Mesothelial cell of epicardium (in vitro differentiated cells): ENCODE measurements around the gene LRP6. TPM values are rescaled to one million over a fixed set of nuclear protein-coding genes. Genes with fewer than 3 reads are reported as not detected.

ENCODE experiments used
- DNase-seq, 2 experiments: peaks; one replicate each; pipeline ENCODE4 v3.0.0; 2021; ENCODE audit warnings: low spot score in 2 of 2; ENCODE audit not compliant: unreplicated experiment in 2 of 2
- H3K27ac Mint-ChIP-seq: 2 replicates; pipeline ENCODE4 v1.8.0; 2021; ENCODE audit warnings: mixed read lengths
- H3K27me3 Mint-ChIP-seq: 2 replicates; pipeline ENCODE4 v1.8.0; 2021; ENCODE audit warnings: low read depth, mixed read lengths
- H3K36me3 Mint-ChIP-seq: 2 replicates; pipeline ENCODE4 v1.8.0; 2021; ENCODE audit warnings: mixed read lengths
- H3K4me1 Mint-ChIP-seq: 2 replicates; pipeline ENCODE4 v1.8.0; 2021; ENCODE audit warnings: mixed read lengths
- H3K4me3 Mint-ChIP-seq: 2 replicates; pipeline ENCODE4 v1.8.0; 2021; ENCODE audit warnings: mild to moderate bottlenecking, moderate library complexity, mixed read lengths
- H3K9me3 Mint-ChIP-seq: 2 replicates; pipeline ENCODE4 v1.8.0; 2021; ENCODE audit warnings: mixed read lengths
- total RNA-seq: library from RNA; stranded (reverse); gene quantifications from 3 replicates; pipeline ENCODE4 v1.2.1, GENCODE V29; 2021
- TF ChIP-seq, protein P1 (sequence below): fragments of 200-600 bp; sonication (generic); IDR thresholded peaks from one replicate; pipeline ENCODE4 v1.5.0; 2021; ENCODE audit warnings: antibody characterized with exemption; ENCODE audit not compliant: unreplicated experiment

The LRP6 gene
- total RNA-seq, 1 donor from 2014 or later = 72.9 TPM

DNA sequence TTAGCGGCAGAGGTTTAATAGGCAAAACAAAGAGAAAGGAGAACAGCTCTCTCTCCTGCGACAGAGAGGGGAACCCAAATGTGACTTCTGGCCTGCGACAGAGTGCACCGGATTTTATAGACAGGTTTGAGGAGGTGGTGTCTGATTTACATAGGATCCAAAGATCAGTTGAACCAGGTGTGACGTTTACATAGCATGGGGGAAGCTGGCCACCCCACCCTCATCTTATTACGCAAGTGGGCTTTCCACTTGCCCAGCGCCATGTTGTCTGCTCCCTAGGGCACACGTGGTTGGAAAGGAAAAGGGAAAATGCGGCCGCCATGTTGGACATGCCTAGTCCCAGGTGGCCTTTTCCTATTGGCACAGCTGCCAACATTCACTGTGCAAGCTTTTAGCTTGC is 178.7 kb downstream of the LRP6 start:
- no peaks in the 10 kb centered on the region for H3K9me3 Mint-ChIP-seq
- H3K27ac Mint-ChIP-seq = no peak overlapping the region
- no peak for DNase-seq
- peaks cover 11% of the 10 kb centered on the region for H3K4me1 Mint-ChIP-seq
- TF ChIP-seq, protein P1, sequence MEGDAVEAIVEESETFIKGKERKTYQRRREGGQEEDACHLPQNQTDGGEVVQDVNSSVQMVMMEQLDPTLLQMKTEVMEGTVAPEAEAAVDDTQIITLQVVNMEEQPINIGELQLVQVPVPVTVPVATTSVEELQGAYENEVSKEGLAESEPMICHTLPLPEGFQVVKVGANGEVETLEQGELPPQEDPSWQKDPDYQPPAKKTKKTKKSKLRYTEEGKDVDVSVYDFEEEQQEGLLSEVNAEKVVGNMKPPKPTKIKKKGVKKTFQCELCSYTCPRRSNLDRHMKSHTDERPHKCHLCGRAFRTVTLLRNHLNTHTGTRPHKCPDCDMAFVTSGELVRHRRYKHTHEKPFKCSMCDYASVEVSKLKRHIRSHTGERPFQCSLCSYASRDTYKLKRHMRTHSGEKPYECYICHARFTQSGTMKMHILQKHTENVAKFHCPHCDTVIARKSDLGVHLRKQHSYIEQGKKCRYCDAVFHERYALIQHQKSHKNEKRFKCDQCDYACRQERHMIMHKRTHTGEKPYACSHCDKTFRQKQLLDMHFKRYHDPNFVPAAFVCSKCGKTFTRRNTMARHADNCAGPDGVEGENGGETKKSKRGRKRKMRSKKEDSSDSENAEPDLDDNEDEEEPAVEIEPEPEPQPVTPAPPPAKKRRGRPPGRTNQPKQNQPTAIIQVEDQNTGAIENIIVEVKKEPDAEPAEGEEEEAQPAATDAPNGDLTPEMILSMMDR = no peak
- no peak overlapping the region for H3K4me3 Mint-ChIP-seq
- H3K36me3 Mint-ChIP-seq = no peaks in the 10 kb centered on the region
- H3K27me3 Mint-ChIP-seq = no peaks in the 10 kb centered on the region

GRCh38 chr12:12087693-12088034 is 179.2 kb downstream of the LRP6 start:
- H3K4me1 Mint-ChIP-seq = peaks cover 9% of the 10 kb centered on the region
- no peaks in the 10 kb centered on the region for H3K36me3 Mint-ChIP-seq
- no peak overlapping the region for H3K4me3 Mint-ChIP-seq
- TF ChIP-seq, protein P1 = no peak
- H3K9me3 Mint-ChIP-seq = no peaks in the 10 kb centered on the region
- no peak for DNase-seq
- no peak overlapping the region for H3K27ac Mint-ChIP-seq
- H3K27me3 Mint-ChIP-seq = no peaks in the 10 kb centered on the region

DNA sequence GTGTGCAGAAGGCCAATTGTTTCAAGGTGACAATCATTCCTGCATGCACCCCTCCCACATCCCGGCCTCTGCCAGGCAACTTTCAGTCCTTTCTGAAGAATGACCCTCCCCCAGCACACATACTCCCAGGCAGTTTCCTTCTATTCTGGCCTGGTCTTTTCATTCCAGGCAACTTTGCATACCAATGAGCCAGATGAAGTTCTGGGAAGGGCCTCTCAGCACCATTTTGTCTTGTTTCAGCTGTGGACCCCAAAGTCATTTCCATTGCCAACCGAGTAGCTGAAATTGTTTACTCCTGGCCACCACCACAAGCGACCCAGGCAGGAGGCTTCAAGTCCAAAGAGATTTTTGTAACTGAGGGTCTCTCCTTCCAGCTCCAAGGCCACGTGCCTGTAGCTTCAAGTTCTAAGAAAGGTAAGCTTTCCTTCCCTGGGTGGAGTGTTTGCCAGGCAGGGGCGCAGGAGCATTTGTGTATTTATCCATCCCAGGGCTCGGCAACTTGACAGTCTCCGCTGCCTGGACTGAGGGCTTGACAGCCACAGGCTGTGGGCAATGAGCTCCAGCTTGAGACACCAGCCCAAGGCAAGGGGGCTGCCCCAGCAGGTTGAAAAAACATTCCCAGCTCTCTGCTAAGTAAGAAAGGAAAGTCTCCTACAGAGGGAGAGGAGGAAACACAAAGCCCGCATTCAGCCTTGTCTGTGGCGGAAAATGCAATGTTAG is 179.7 kb downstream of the LRP6 start:
- H3K4me1 Mint-ChIP-seq = peaks cover 9% of the 10 kb centered on the region
- no peaks in the 10 kb centered on the region for H3K36me3 Mint-ChIP-seq
- H3K27ac Mint-ChIP-seq = no peak overlapping the region
- no peak for DNase-seq
- no peak overlapping the region for H3K4me3 Mint-ChIP-seq
- TF ChIP-seq, protein P1 = no peak
- no peaks in the 10 kb centered on the region for H3K9me3 Mint-ChIP-seq
- no peaks in the 10 kb centered on the region for H3K27me3 Mint-ChIP-seq

DNA sequence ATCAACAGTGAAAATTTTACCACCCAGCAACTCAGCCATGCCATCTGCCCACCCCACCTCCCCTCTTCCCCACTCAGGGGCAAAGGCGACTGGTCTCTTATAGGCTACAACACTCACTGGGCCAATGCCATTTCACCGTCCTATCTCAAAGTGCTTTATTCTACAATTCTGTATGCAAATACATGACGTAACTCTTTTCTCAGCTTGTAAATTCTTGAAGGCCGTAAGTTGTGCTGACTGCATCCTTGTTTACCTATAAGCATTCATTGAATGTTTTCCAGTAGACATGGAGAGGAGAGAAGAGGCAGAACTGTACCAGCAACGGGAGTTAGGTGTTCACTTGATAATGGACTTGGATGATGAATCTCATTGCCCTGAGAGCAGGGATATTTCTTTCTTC is 180.5 kb downstream of the LRP6 start:
- Mint-ChIP-seq H3K27ac (no peak overlapping the region), H3K36me3 (no peaks in the 10 kb centered on the region), H3K4me3 (no peak overlapping the region), H3K9me3 (no peaks in the 10 kb centered on the region), H3K27me3 (no peaks in the 10 kb centered on the region), H3K4me1 (peaks cover 9% of the 10 kb centered on the region)
- TF ChIP-seq, protein P1 = no peak
- DNase-seq = no peak

DNA sequence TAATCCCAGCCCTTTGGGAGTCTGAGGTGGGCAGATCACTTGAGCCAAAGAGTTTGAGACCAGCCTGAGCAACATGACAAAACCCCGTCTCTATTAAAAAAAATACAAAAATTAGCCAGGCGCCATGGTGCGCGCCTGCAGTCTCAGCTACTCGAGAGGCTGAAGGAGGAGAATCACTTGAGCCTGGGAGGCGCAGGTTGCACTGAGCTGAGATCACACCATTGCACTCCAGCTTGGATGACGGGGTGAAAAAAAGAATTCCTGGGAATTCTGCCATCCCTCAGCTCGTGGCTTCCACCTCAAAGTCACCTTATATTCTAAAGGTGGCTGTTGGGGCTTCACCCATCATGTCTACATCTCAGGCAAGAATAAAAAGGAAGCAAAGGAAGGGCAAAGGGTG is 183.2 kb downstream of the LRP6 start:
- TF ChIP-seq, protein P1 = no peak
- H3K27ac Mint-ChIP-seq = no peak overlapping the region
- peaks cover 1% of the 10 kb centered on the region for H3K27me3 Mint-ChIP-seq
- peaks cover 9% of the 10 kb centered on the region for H3K4me1 Mint-ChIP-seq
- no peaks in the 10 kb centered on the region for H3K9me3 Mint-ChIP-seq
- DNase-seq = no peak
- no peak overlapping the region for H3K4me3 Mint-ChIP-seq
- H3K36me3 Mint-ChIP-seq = no peaks in the 10 kb centered on the region
